Hepatocyte (in vitro differentiated cells): ENCODE data around the gene ROR2. TPM values are rescaled to one million over a fixed set of nuclear protein-coding genes. Genes with fewer than 3 reads are reported as not detected.

Experiments used
- DNase-seq: peaks from one replicate; pipeline ENCODE4 v3.0.0-alpha.2; 2016; ENCODE audit warnings: low spot score
- H2AFZ ChIP-seq: fragments of 200-600 bp; sonication (generic); 2 replicates; pipeline ENCODE4 v1.6.0; 2016; ENCODE audit warnings: antibody characterized with exemption, mild to moderate bottlenecking
- H3K27ac ChIP-seq: fragments of 200-600 bp; sonication (generic); 2 replicates; pipeline ENCODE4 v1.5.1; 2016; ENCODE audit warnings: mild to moderate bottlenecking
- H3K27me3 ChIP-seq: fragments of 200-600 bp; sonication (generic); 2 replicates; pipeline ENCODE4 v1.6.1; 2016
- H3K36me3 ChIP-seq: fragments of 200-600 bp; sonication (generic); replicated peaks from 2 replicates; pipeline ENCODE4 v1.5.1; 2016; ENCODE audit warnings: low read depth; ENCODE audit not compliant: insufficient read depth
- H3K4me1 ChIP-seq: fragments of 200-600 bp; sonication (generic); 2 replicates; pipeline ENCODE4 v1.5.1; 2016; ENCODE audit warnings: mild to moderate bottlenecking, moderate library complexity; ENCODE audit not compliant: insufficient read depth
- H3K4me2 ChIP-seq: fragments of 200-600 bp; sonication (generic); 2 replicates; pipeline ENCODE4 v1.6.0; 2016
- H3K4me3 ChIP-seq: fragments of 200-600 bp; sonication (generic); 2 replicates; pipeline ENCODE4 v1.5.1; 2016; ENCODE audit warnings: mild to moderate bottlenecking
- H3K79me2 ChIP-seq: fragments of 200-600 bp; sonication (generic); 2 replicates; pipeline ENCODE4 v1.6.0; 2017; ENCODE audit warnings: mild to moderate bottlenecking
- H3K9me2 ChIP-seq: fragments of 200-600 bp; sonication (generic); replicated peaks from 2 replicates; pipeline ENCODE4 v1.6.0; 2017; ENCODE audit warnings: mild to moderate bottlenecking; ENCODE audit not compliant: insufficient read depth
- H3K9me3 ChIP-seq: fragments of 200-600 bp; sonication (generic); 2 replicates; pipeline ENCODE4 v1.5.1; 2016; ENCODE audit warnings: low read depth, mild to moderate bottlenecking
- H4K20me1 ChIP-seq: fragments of 200-600 bp; sonication (generic); 2 replicates; pipeline ENCODE4 v1.6.0; 2016; ENCODE audit warnings: mild to moderate bottlenecking; ENCODE audit not compliant: insufficient read depth, poor library complexity, severe bottlenecking
- CTCF ChIP-seq: fragments of 200-600 bp; sonication (generic); IDR thresholded peaks from 2 replicates; pipeline ENCODE4 v1.5.1; 2016; ENCODE audit warnings: antibody characterized with exemption, mild to moderate bottlenecking; ENCODE audit not compliant: poor library complexity
- EZH2 ChIP-seq: fragments of 200-600 bp; sonication (generic); IDR thresholded peaks from 2 replicates; pipeline ENCODE4 v1.6.1; 2016; ENCODE audit warnings: antibody characterized with exemption, mild to moderate bottlenecking, borderline replicate concordance
- EZH2phosphoT487 ChIP-seq: fragments of 200-600 bp; sonication (generic); IDR thresholded peaks from one replicate; pipeline ENCODE4 v1.6.1; 2018; ENCODE audit warnings: antibody characterized with exemption, mild to moderate bottlenecking, low read depth, moderate library complexity; ENCODE audit not compliant: unreplicated experiment, severe bottlenecking
- WGBS: methylation state at CpG from one replicate; pipeline ENCODE4 v1.1.6; 2016; ENCODE audit warnings: low lambda C conversion rate; ENCODE audit errors: missing lambda C conversion rate; 5-methylcytosine and 5-hydroxymethylcytosine counted together
- polyA plus RNA-seq: library from polyadenylated mRNA; unstranded; fragments of >200 nt; fragmentation: Nextera tagmentation; extraction: Ambion mirVana; gene quantifications from 2 replicates; pipeline ENCODE4 v1.2.1, GENCODE V29; 2016
- total RNA-seq: library from RNA; depleted of rRNA; stranded (reverse); fragments of >200 nt; gene quantifications from 2 replicates; pipeline ENCODE4 v1.2.3, GENCODE V29; 2014

The ROR2 gene
- total and polyA plus RNA-seq, 2 experiments from 2014 or later: 25.6 to 29.5 TPM

- Histone ChIP-seq H3K36me3 (no peaks in the 10 kb centered on the region), H3K27me3 (no peaks in the 10 kb centered on the region), H3K4me1 (peaks cover 26% of the 10 kb centered on the region), H3K9me3 (no peaks in the 10 kb centered on the region), H3K27ac (peak overlapping the region; percentile 82), H3K4me2 (peak overlapping the region; percentile 14), H3K79me2 (peaks cover 60% of the 10 kb centered on the region), H3K4me3 (no peak overlapping the region), H3K9me2 (no peaks in the 10 kb centered on the region), H2AFZ (no peak overlapping the region), H4K20me1 (no peaks in the 10 kb centered on the region)
- WGBS: 75% methylated on average over 6 of the region's 6 CpGs
- DNase-seq: no peak
- no peak for TF ChIP-seq EZH2
Measured at GRCh38 chr9:91848146-91848545, 101.9 kb downstream of the ROR2 start.

DNA sequence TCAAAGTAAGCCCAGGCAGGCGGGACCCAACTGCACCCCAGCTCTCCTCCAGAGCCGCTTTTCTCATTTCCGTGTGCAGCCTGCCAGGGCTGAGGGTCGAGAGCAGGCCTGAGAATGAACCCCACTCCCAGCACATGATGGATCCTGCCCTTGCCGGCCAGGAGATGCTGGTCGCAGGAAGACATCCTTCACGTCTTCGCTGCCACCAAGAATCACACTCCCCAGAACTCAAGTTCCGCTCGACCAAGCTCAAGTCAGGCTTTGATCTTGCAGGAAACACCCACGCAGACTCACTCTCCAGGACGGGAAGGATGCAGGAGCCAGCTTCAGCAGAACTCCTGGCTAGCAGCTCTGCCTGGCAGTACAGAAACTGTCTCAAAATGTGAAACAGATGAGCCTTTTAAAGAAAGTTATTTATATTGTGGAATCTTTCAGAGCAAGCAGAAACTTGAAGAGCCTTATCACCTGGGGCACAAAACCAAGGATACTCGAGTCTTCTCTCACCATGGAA is 102.4 kb downstream of the ROR2 start:
- H3K27me3 ChIP-seq: no peaks in the 10 kb centered on the region
- H3K4me1 ChIP-seq: peaks cover 31% of the 10 kb centered on the region
- peak overlapping the region; percentile 82 for H3K27ac ChIP-seq
- no peaks in the 10 kb centered on the region for H4K20me1 ChIP-seq
- no peaks in the 10 kb centered on the region for H3K9me3 ChIP-seq
- peak; percentile 64 for DNase-seq
- no peaks in the 10 kb centered on the region for H3K9me2 ChIP-seq
- TF ChIP-seq EZH2phosphoT487: no peak
- no peak for TF ChIP-seq EZH2
- no peaks in the 10 kb centered on the region for H3K36me3 ChIP-seq
- peak overlapping the region; percentile 61 for H3K4me2 ChIP-seq
- H3K79me2 ChIP-seq: peaks cover 61% of the 10 kb centered on the region
- no peak overlapping the region for H2AFZ ChIP-seq
- no peak overlapping the region for H3K4me3 ChIP-seq
- 55% methylated on average over 13 of the region's 13 CpGs for WGBS

GRCh38 chr9:91845879-91846278 is 104.1 kb downstream of the ROR2 start:
- WGBS: 95% methylated on average over 6 of the region's 6 CpGs
- peaks cover 72% of the 10 kb centered on the region for H3K79me2 ChIP-seq
- H3K4me1 ChIP-seq: peaks cover 33% of the 10 kb centered on the region
- no peak overlapping the region for H2AFZ ChIP-seq
- no peaks in the 10 kb centered on the region for H3K27me3 ChIP-seq
- H3K9me2 ChIP-seq: no peaks in the 10 kb centered on the region
- H3K4me2 ChIP-seq: no peak overlapping the region
- DNase-seq: no peak
- TF ChIP-seq EZH2phosphoT487: no peak
- no peak for TF ChIP-seq CTCF
- TF ChIP-seq EZH2: no peak
- H4K20me1 ChIP-seq: no peaks in the 10 kb centered on the region
- no peak overlapping the region for H3K4me3 ChIP-seq
- H3K9me3 ChIP-seq: no peaks in the 10 kb centered on the region
- no peaks in the 10 kb centered on the region for H3K36me3 ChIP-seq
- H3K27ac ChIP-seq: no peak overlapping the region

DNA sequence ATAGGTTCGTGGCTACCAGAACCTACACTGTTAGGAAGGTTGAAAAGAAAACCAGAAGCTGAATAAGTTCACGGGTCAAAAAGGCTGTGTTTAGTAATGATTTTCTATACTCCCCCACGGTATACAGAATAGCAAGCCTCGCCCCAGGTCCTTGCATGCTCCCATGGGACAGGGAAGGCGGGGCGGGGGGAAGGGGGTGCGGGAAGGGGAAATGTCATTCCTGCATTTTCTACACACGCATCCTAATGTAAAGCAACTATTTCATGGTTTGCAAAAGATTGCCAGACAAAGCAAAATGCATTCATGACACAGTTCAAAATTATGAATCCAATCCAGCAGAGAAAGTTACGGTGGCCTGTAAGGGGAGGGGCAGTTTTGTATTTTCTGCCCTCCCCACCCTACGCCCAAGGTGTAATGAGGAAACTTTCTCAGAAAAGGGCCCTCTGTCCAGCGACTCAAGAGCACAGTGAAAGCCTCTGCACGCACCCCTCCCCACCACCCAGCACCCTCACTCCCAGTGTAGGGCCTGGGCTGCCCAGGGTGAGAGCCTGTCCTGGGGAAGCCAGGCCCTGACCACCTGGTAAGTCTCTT is 105.2 kb downstream of the ROR2 start:
- Histone ChIP-seq H2AFZ (no peak overlapping the region), H3K36me3 (no peaks in the 10 kb centered on the region), H4K20me1 (no peaks in the 10 kb centered on the region), H3K27ac (no peak overlapping the region), H3K4me1 (peaks cover 33% of the 10 kb centered on the region), H3K4me2 (no peak overlapping the region), H3K9me3 (no peaks in the 10 kb centered on the region), H3K9me2 (no peaks in the 10 kb centered on the region), H3K4me3 (no peak overlapping the region), H3K79me2 (peaks cover 74% of the 10 kb centered on the region), H3K27me3 (no peaks in the 10 kb centered on the region)
- DNase-seq: no peak
- no peak for TF ChIP-seq EZH2
- no peak for TF ChIP-seq CTCF
- TF ChIP-seq EZH2phosphoT487: no peak
- WGBS: 87% methylated on average over 12 of the region's 12 CpGs
